Esophagus mucosa (tissue), 1 donor: Measurements from ENCODE around the gene PTCSC3. TPM values are rescaled to one million over a fixed set of nuclear protein-coding genes. Genes with fewer than 3 reads are reported as not detected.

ENCODE experiments used
- total RNA-seq: library from RNA; stranded (reverse); gene quantifications from one replicate; pipeline ENCODE4 v1.2.4, GENCODE V29; 2023
- donor health status: DM: yes; HTN: yes; CAD: no.

Gene PTCSC3
- total RNA-seq, 1 donor from 2014 or later = not detected

Other genes with a start within 250 kb of the PTCSC3 start
- 12.5 TPM for gene MBIP, start 143.9 kb upstream of the PTCSC3 start, total RNA-seq